HL-60/S4 treated with phorbol 12-myristate 13-acetate at 8.2 ng/mL for 4 days and 3 days (cell line): Measurements from ENCODE around the gene ADAMTS17.

Experiments
- in situ Hi-C: fragments of 300-500 bp; cut with MboI; formaldehyde crosslinking; loops from 2 replicates; pipeline ENCODE4 v1.15.0; 2022; ENCODE audit warnings: low sequenced_read_pairs

ADAMTS17 gene

GRCh38 chr15:100230784-100231183, 111.0 kb downstream of the ADAMTS17 start:
- in situ Hi-C loops, result no loop called here

GRCh38 chr15:100229181-100230163, 112.3 kb downstream of the ADAMTS17 start:
- in situ Hi-C loops, result no loop called here

GRCh38 chr15:100227781-100228180, 114.0 kb downstream of the ADAMTS17 start:
- in situ Hi-C loops, result no loop called here

- in situ Hi-C loops, result no loop called here
Measured at GRCh38 chr15:100226107-100226506, 115.7 kb downstream of the ADAMTS17 start.

- in situ Hi-C loops, result no loop called here
Measured at GRCh38 chr15:100224206-100225185, 117.3 kb downstream of the ADAMTS17 start.

- in situ Hi-C loops, result no loop called here
Measured at GRCh38 chr15:100222349-100222715, 119.4 kb downstream of the ADAMTS17 start.

- in situ Hi-C loops, result no loop called here
Measured at GRCh38 chr15:100221471-100222348, 120.1 kb downstream of the ADAMTS17 start.

- in situ Hi-C loops, result no loop called here
Measured at GRCh38 chr15:100220058-100220768, 121.6 kb downstream of the ADAMTS17 start.

GRCh38 chr15:100218434-100218833, 123.3 kb downstream of the ADAMTS17 start:
- in situ Hi-C loops, result no loop called here

GRCh38 chr15:100216182-100216581, 125.6 kb downstream of the ADAMTS17 start:
- in situ Hi-C loops, result no loop called here

GRCh38 chr15:100215843-100216169, 126.0 kb downstream of the ADAMTS17 start:
- in situ Hi-C loops, result no loop called here

- in situ Hi-C loops, result no loop called here
Measured at GRCh38 chr15:100215031-100215842, 126.5 kb downstream of the ADAMTS17 start.

GRCh38 chr15:100211855-100212850, 129.6 kb downstream of the ADAMTS17 start:
- in situ Hi-C loops, result no loop called here

GRCh38 chr15:100210338-100210737, 131.4 kb downstream of the ADAMTS17 start:
- in situ Hi-C loops, result no loop called here

GRCh38 chr15:100208921-100209603, 132.7 kb downstream of the ADAMTS17 start:
- in situ Hi-C loops, result no loop called here

GRCh38 chr15:100207053-100207452, 134.7 kb downstream of the ADAMTS17 start:
- in situ Hi-C loops, result no loop called here

GRCh38 chr15:100206643-100207042, 135.1 kb downstream of the ADAMTS17 start:
- in situ Hi-C loops, result no loop called here
